ENCODE results near the gene ZNF17. TPM values are rescaled to one million over a fixed set of nuclear protein-coding genes. Genes with fewer than 3 reads are reported as not detected.

Gene ZNF17
- total RNA-seq, 1 experiment from 2014 or later: 10.5 TPM

GRCh38 chr19:57465680-57466381 lies 54.9 kb downstream of the ZNF17 start:
- intact Hi-C loops (cut with micrococcal nuclease; ENCODE audit: unreplicated experiment): no loop called here
- DNase-seq: peak; percentile 14 to 55

GRCh38 chr19:57466489-57466888 lies 55.5 kb downstream of the ZNF17 start:
- H2AFZ ChIP-seq: no peak overlapping the region
- intact Hi-C loops (cut with micrococcal nuclease; ENCODE audit: unreplicated experiment): no loop called here
- ChIA-PET CTCF (no interaction called here), POLR2A (ENCODE audit: unreplicated experiment) (no interaction called here)
- no peaks in the 10 kb centered on the region for H3K79me2 ChIP-seq (ENCODE audit: low read depth)
- H3K27ac ChIP-seq: no peak overlapping the region
- TF ChIP-seq CTCF (conservative IDR thresholded peaks at IDR 0.05) (no peak), EZH2 (IDR thresholded peaks at IDR 0.05; ENCODE audit: low read depth) (no peak)
- H3K4me1 ChIP-seq (replicated peaks; ENCODE audit: insufficient read depth): no peaks in the 10 kb centered on the region
- H3K4me2 ChIP-seq: no peak overlapping the region
- no peaks in the 10 kb centered on the region for H4K20me1 ChIP-seq (ENCODE audit: insufficient read depth)
- no peak overlapping the region for H3K4me3 ChIP-seq
- no TSS peak for BruUV-seq (replicated peaks)
- peaks cover 12% of the 10 kb centered on the region; the same call in 1 of the 2 replicates for H3K36me3 ChIP-seq (ENCODE audit: low read depth)
- H3K9me2 ChIP-seq (ENCODE audit: insufficient read depth): no peaks in the 10 kb centered on the region
- no peak for DNase-seq
- H3K9me3 ChIP-seq (ENCODE audit: insufficient read depth, low read depth): peaks cover 40% of the 10 kb centered on the region
- no peaks in the 10 kb centered on the region for H3F3A ChIP-seq (ENCODE audit: insufficient read depth, low read depth)
- H3K27me3 ChIP-seq (ENCODE audit: insufficient read depth, low read depth): no peaks in the 10 kb centered on the region

More at GRCh38 chr19:57465680-57466381, 54.9 kb downstream of the ZNF17 start:
- Histone ChIP-seq H4K20me1 (ENCODE audit: insufficient read depth) (no peaks in the 10 kb centered on the region), H3F3A (ENCODE audit: insufficient read depth, low read depth) (no peaks in the 10 kb centered on the region), H3K27me3 (ENCODE audit: insufficient read depth, low read depth) (no peaks in the 10 kb centered on the region), H3K9me2 (ENCODE audit: insufficient read depth) (no peaks in the 10 kb centered on the region), H3K4me2 (no peak overlapping the region), H3K4me1 (replicated peaks; ENCODE audit: insufficient read depth) (no peaks in the 10 kb centered on the region), H3K36me3 (ENCODE audit: low read depth) (peaks cover 9% of the 10 kb centered on the region; the same call in 1 of the 2 replicates), H3K27ac (no peak overlapping the region), H2AFZ (no peak overlapping the region), H3K79me2 (ENCODE audit: low read depth) (no peaks in the 10 kb centered on the region), H3K4me3 (no peak overlapping the region), H3K9me3 (ENCODE audit: insufficient read depth, low read depth) (peaks cover 34% of the 10 kb centered on the region)
- POLR2A ChIA-PET (ENCODE audit: unreplicated experiment): no interaction called here
- CTCF ChIA-PET: no interaction called here
- TF ChIP-seq CTCF (conservative IDR thresholded peaks at IDR 0.05): peak; percentile 75
- no peak for TF ChIP-seq EZH2 (IDR thresholded peaks at IDR 0.05; ENCODE audit: low read depth)
- no TSS peak for BruUV-seq (replicated peaks)

Other genes with a start within 250 kb of the ZNF17 start
- gene DUXA, start 243.7 kb upstream of the ZNF17 start, total RNA-seq (2021): not detected in 2 replicates
- 30.6 and 51.6 TPM in 2 replicates for gene ZNF264, start 219.7 kb upstream of the ZNF17 start, total RNA-seq (2021)
- 0.55 and 3.9 TPM in 2 replicates for gene AURKC, start 180.1 kb upstream of the ZNF17 start, total RNA-seq (2021)
- 13.5 and 19.8 TPM in 2 replicates for gene ZNF805, start 170.5 kb upstream of the ZNF17 start, total RNA-seq (2021)
- gene ZNF460, start 130.7 kb upstream of the ZNF17 start, total RNA-seq (2021): 84.0 and 94.2 TPM in 2 replicates
- 8.9 and 9.5 TPM in 2 replicates for gene ZNF543, start 90.7 kb upstream of the ZNF17 start, total RNA-seq (2021)
- 10.9 and 11.4 TPM in 2 replicates for gene ZNF304, start 59.9 kb upstream of the ZNF17 start, total RNA-seq (2021)
- 14.1 and 15.3 TPM in 2 replicates for gene TRAPPC2B, start 47.6 kb upstream of the ZNF17 start, total RNA-seq (2021)
- 3.1 and 6.0 TPM in 2 replicates for gene ZNF547, start 47.6 kb upstream of the ZNF17 start, total RNA-seq (2021)
- 18.0 and 18.2 TPM in 2 replicates for gene ZNF548, start 21.3 kb upstream of the ZNF17 start, total RNA-seq (2021)
- 17.9 and 19.4 TPM in 2 replicates for gene ZNF749, start 24.2 kb downstream of the ZNF17 start, total RNA-seq (2021)
- gene VN1R1, start 46.0 kb downstream of the ZNF17 start, total RNA-seq (2021): 0.70 and 0.98 TPM in 2 replicates
- gene ZNF772, start 66.4 kb downstream of the ZNF17 start, total RNA-seq (2021): 8.3 and 9.1 TPM in 2 replicates
- 12.9 and 15.2 TPM in 2 replicates for gene ZNF419, start 76.6 kb downstream of the ZNF17 start, total RNA-seq (2021)
- 12.1 and 14.0 TPM in 2 replicates for gene ZNF773, start 88.8 kb downstream of the ZNF17 start, total RNA-seq (2021)
- gene ZNF549, start 116.2 kb downstream of the ZNF17 start, total RNA-seq (2021): 5.2 and 6.5 TPM in 2 replicates
- gene ZNF550, start 148.7 kb downstream of the ZNF17 start, total RNA-seq (2021): 18.2 and 19.8 TPM in 2 replicates
- 4.8 and 5.6 TPM in 2 replicates for gene ZNF416, start 167.8 kb downstream of the ZNF17 start, total RNA-seq (2021)
- gene ZIK1, start 173.0 kb downstream of the ZNF17 start, total RNA-seq (2021): 2.2 TPM in 2 replicates
- 9.5 and 10.5 TPM in 2 replicates for gene ZNF530, start 188.7 kb downstream of the ZNF17 start, total RNA-seq (2021)
- 16.5 and 19.1 TPM in 2 replicates for gene ZNF134, start 203.1 kb downstream of the ZNF17 start, total RNA-seq (2021)
- gene ZNF211, start 222.0 kb downstream of the ZNF17 start, total RNA-seq (2021): 7.9 and 11.4 TPM in 2 replicates